HG03039 (cell line): ENCODE data around the gene ANKRD65.

Source experiments
- ATAC-seq: cut with Tn5 transposase; IDR thresholded peaks from one replicate; pipeline ENCODE4 v1.9.1; 2021; ENCODE audit warnings: mild to moderate bottlenecking, moderate library complexity; ENCODE audit not compliant: unreplicated experiment

Gene ANKRD65

DNA sequence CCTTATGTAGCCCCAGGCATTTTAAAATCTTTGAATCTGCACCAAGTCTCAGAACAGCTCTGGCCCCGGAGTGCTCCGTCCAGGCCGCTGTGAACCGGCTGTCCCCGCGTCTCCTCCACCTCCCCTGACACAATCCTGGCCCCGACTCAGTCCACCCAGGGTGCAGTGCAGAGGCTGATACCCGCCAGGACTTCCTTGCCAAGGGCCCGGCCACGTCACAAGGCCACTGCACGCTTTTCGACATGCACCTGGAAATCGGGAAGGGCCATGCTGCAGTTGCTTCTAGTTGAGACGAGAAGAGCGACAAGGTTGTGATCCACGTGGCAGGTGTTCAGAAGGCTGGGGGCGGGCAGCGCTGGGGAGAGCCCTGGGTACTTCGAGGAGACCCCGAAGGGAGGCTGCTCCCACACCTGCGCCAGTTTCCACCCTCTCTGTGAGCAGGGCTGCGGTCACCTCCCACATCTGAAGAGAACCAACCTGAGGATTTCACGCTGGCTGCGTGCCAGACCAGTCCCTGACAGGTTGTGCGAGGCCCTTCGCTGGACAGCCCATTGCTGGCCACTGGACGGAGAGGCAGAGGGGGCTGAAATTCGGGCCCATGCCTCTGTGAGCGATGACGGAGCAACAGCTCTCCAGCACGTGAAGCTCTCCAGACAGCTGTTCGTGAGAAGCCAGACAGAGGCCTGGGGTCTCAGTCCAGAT is 21.1 kb upstream of the ANKRD65 start:
- no peak for ATAC-seq

DNA sequence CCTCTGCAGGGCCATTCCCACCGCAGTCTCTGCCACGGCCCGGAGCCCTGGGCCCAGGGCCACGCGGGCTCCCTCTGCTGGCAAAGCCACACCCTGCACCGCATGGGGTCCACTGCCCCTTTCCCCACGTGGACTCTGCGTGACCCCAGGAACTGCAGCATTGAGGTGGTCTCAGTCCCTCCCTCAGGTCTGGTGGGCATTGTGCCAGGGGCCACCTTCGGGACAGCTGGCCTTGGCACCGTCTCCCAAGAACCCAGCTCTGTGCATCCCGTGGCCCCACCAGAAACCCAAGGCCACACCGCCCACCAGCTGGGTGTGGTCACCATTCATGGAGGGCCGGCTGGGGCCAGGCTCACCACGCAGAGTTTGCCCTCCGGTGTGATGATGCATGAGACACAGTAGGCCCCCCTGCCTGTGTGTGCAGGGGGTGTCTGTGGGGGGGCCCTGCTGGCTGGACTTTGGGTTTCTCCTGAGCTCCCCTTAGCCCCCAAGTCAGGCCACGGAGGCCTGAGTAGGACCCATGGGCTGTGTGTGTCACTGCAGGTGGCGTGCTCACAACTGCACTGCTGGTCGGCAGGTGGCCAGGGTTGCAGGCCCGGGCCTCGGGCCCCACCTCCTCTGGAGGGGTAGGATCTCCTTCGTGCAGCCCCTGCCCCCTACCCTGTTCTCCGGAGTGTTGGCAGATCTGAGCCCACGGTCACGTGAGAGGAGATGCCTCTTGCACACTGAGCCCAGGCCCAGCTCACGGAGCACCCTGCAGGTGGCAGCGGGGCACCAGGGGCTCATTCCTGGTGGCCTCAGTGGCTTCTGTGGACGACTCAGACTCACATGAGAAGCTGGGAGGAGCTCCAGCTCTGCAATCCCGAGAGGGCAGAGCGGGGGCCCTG is 20.2 kb upstream of the ANKRD65 start:
- no peak for ATAC-seq

GRCh38 chr1:1440262-1441001 is 19.4 kb upstream of the ANKRD65 start:
- no peak for ATAC-seq

- no peak for ATAC-seq
Measured at GRCh38 chr1:1439546-1440261, 18.6 kb upstream of the ANKRD65 start.

DNA sequence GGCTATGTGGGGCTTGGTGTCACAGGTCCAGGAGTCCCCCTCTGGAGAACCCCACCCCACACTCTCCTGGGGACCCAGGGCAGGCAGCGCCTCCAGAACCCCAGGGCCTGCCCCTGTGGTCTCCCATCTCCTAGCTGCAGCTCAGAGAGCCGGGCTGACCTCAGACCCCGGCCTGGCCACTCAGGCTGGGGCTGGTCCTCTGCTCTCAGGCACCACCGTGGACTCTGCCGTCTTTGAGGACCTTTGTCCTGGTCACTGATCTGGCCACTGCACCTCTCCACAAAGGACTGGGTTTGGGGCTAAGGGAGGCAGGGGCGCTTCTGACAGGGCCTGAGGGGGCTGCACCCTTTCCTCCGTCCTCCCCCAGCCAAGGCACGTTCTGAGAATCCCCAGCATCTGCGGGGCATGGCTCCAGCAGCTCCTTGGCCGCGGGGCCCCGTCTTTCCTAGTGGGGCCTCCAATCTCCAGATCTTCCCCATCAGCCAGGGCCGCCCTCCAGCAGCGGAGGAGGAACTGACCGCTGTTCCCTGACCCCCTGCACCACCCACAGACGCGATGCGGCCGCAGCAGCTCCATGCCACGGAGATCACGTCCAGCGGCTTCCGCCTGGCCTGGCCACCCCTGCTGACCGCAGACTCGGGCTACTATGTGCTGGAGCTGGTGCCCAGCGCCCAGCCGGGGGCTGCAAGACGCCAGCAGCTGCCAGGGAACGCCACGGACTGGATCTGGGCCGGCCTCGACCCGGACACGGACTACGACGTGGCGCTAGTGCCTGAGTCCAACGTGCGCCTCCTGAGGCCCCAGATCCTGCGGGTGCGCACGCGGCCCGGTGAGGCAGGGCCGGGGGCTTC is 17.7 kb upstream of the ANKRD65 start:
- no peak for ATAC-seq

GRCh38 chr1:1437904-1438376 is 16.9 kb upstream of the ANKRD65 start:
- ATAC-seq = no peak

- no peak for ATAC-seq
Measured at GRCh38 chr1:1437033-1437903, 16.2 kb upstream of the ANKRD65 start.

- ATAC-seq = no peak
Measured at GRCh38 chr1:1436630-1437032, 15.6 kb upstream of the ANKRD65 start.

DNA sequence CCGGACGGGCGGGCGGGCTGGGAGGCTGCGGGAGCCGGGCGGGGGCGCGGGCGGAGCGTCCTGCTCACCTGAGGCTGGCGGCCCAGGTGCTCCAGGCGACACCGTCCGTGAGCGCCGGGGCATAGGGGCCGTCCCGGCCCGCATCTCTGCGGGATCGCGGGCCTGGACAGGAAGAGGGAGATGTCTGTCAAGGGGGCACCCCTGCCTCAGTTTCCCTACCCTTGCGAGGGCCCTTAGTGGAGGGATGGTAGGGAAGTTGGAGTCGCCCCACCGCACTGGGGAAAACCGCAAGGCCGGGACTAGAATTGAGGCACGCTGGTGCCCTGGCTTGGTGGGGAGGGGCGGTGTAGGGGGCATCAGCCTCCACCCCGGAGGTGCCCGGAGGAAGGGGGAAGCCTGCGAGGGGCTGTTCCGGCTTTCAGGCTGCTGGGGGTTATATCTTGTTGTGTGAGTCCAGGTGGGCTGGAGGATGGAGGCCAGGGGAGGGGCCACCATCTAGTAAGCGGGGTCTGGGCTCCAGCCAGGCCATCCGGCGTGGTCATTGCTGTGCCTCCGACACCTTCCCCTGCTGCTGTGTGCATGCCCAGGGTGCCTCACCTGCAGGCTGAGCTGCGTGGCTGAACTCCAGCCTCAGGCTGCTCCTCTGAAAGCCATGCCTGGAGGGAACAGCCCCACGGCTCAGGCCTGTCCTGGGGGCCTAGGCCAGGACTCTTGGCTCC is 15.0 kb upstream of the ANKRD65 start:
- ATAC-seq = no peak

DNA sequence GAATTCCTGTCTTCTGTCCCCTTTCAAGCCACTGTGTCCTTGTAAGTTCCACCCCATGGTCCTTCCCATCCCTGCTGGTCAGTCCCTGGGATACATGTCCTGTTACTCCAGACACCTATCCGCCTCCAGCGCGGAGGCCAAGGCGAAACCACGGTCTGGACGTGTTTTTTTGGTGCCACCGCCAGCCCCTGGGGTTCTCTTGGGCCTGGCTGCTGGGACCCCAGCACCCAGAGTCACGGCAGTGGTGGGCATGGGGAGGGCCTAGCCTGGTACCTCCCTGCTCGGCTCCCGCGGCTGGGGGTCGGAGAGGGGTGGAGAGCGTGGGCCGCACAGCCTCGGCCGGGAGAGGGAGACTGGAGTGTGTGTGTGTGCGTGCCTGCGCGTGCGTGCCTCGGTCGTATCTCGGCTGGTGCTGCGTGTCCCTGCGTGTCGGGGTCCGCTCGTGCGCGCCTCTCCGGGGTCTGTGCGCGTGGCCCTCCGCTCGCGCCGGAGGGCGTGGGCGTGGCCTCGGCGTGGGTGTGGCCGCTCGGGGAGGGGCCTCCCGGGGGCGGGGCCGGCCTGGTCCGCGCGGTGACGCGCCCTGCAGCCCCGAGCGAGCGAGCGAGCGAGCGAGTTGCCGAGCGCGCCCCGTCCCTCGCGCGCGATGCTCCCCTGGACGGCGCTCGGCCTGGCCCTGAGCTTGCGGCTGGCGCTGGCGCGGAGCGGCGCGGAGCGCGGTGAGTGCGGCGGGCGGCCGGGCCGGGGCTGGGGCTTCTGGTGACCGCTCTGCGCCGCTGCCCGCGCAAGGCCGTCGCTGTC is 14.2 kb upstream of the ANKRD65 start, which contains the start of gene VWA1:
TSS of gene VWA1 (plus strand) at position 585 of the 798 bp plus-strand sequence. CDS start at position 644, 59 bp downstream.
- ATAC-seq = no peak

DNA sequence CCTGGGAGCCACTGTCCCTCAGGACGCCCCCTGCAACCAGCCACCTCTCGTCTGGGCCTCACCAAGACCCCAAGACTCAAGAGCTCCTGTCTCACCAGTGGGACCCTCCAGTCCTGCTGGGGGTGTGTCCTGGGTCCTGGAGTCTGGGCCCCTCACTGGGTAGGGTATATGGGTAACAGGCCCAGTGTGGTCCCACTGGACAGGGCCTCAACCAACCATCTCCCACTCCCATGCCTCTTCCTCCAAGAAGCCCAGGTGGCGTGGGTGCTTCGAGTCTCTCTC is 13.7 kb upstream of the ANKRD65 start:
- ATAC-seq = no peak

- ATAC-seq = no peak
Measured at GRCh38 chr1:1434131-1434823, 13.2 kb upstream of the ANKRD65 start.

GRCh38 chr1:1433804-1434130 is 12.7 kb upstream of the ANKRD65 start:
- no peak for ATAC-seq

DNA sequence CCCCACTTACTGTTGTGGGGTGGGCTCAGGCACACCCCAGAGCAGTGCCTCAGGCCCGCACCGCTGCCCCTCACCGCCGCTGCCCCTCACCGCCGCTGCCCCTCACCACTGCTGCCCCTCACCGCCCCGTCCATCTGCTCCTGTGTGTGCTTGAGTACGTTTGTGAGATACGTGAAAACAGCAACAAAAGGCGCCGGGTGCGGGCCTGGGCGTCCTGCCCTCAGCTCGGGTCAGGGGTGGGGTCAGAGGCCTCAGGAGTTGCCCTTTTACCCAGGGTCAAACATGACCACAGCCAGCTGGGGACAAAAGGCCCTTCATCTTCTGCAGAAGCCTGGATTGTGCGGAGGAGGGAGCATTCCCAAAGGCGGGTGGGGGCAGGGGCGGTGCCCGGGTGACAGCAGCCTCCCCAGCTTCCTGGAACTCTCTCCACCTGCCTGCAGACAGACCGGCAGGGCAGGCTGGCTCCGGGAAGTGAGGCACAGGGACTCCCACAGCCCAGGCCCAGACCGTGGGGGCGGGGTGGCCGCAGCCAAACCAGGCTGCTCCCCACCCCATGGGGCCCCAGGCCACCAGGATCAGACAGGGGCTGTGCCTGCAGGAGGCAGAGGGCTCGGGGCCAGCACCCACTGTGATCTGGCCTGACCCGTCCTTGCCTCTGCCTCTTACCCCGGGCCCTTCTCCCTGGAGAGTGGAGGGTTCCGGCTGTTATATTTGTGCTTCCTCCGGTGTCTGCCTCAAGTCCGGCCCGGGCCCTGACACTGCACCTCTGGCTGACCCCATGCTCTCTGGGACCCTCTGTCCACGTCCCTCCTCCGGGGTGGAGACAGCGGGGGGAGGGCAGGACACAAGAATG is 12.1 kb upstream of the ANKRD65 start:
- ATAC-seq = no peak

DNA sequence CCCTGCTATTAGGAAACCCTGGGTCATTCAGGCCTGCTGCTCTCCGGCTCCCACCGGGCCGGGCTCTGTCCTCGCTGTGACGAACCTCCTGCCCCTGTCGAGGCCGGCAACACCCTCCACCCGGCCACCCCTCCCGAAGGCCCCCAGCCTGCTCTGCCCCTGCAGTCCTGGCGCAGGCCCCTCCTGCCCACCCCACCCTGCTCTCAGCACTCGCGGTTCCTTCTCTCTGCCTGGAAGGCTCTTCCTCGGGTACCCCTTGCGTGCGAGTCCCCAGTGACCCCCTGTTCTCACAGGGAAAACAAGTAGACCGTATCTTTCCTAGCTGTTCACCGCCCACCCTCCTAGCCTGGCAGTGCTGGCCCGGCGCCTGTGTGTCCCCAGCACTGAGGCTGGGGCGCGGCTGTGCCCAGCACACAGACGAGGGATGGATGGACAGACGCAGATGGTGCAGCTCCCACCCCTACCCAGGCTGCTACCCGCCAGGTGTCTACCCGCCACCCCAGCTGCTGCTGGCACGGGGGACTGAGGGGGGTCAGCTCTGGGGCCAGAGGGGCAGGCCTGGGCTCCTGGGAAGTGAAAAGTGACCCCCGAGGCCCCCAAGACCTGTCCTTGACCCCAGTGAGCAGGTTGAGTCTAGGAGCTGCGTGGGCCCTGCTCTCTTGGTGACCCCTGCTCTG is 11.3 kb upstream of the ANKRD65 start:
- ATAC-seq = no peak

- ATAC-seq = no peak
Measured at GRCh38 chr1:1431845-1432273, 10.8 kb upstream of the ANKRD65 start.
